Neural cell (in vitro differentiated cells): ENCODE results near the gene MSH3.

Source experiments
- CTCF ChIP-seq: fragments of 450-650 bp; IDR thresholded peaks from 2 replicates; pipeline ENCODE4 v1.5.1; 2014; ENCODE audit warnings: antibody characterized with exemption, mild to moderate bottlenecking, moderate library complexity; ENCODE audit not compliant: poor library complexity, severe bottlenecking
- EP300 ChIP-seq: fragments of 450-650 bp; conservative IDR thresholded peaks from 2 replicates; pipeline ENCODE4 v1.6.1; 2014; ENCODE audit warnings: antibody characterized with exemption, mild to moderate bottlenecking, moderate library complexity; ENCODE audit not compliant: poor library complexity, severe bottlenecking
- EZH2 ChIP-seq: fragments of 200-600, 300-800 bp; shearing (Covaris generic), sonication (generic); IDR thresholded peaks from 2 replicates; pipeline ENCODE4 v1.6.1; 2014; ENCODE audit warnings: antibody characterized with exemption, low read length, borderline replicate concordance, mild to moderate bottlenecking; ENCODE audit not compliant: insufficient read depth, poor library complexity, severe bottlenecking
- MXI1 ChIP-seq: fragments of 450-650 bp; conservative IDR thresholded peaks from 2 replicates; pipeline ENCODE4 v1.6.1; 2014; ENCODE audit warnings: antibody characterized with exemption, mild to moderate bottlenecking; ENCODE audit not compliant: poor library complexity, severe bottlenecking
- REST ChIP-seq: IDR thresholded peaks from 2 replicates; pipeline ENCODE4 v1.6.1; 2012; ENCODE audit warnings: borderline replicate concordance
- SMC3 ChIP-seq: fragments of 450-650 bp; conservative IDR thresholded peaks from 2 replicates; pipeline ENCODE4 v1.6.1; 2014; ENCODE audit warnings: antibody characterized with exemption, mild to moderate bottlenecking, moderate library complexity; ENCODE audit not compliant: poor library complexity
- TAF1 ChIP-seq: IDR thresholded peaks from 2 replicates; pipeline ENCODE4 v1.6.1; 2012; ENCODE audit warnings: low read depth

GRCh38 chr5:80623999-80624398, 30.5 kb upstream of the MSH3 start:
- TF ChIP-seq CTCF (no peak), EP300 (no peak), REST (no peak), TAF1 (no peak), EZH2 (no peak), MXI1 (no peak), SMC3 (no peak)
